Retina (tissue), 1 donor: Measurements from ENCODE around the gene TPH1.
A peak's percentile ranks its signal among the peaks of the same experiment; 100 is the strongest.

Experiments used
- DNase-seq: peaks from one replicate; pipeline ENCODE4 v3.0.0-alpha.2; 2016

Gene TPH1

DNA sequence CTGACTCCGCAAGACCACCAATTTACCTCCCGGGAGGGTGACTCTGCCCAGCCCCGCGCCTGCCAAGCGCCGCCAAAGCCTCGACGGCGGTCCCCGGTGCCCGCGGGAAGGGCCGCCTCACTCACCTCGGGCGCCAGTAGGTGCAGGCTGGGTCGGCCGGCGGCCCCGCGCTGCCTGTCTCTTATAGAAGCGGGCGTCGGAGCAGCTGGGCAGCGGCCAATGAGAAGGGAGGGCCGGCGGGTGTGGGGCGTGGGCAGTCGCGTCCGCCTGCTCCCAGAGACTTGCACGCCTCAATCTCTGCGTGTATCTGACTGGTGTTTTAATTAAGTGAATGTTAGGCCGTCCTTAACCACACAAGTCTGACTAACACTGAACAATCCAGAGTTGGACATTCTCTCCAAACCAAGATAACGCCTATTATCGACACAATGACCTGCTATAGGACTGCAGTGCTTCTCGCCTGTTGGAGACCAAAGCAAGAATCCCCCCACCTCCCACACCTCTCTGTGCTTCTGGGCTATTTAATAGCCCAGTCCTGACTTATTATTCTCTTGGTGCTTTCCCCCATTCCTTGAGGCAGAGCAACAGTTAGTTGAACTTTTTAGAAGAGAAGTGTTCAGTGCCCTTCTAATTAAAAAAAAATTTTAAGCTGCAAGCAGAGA is at the start of gene TPH1:
Gene TPH1 (minus strand): TSS at position 154 of the 662 bp plus-strand sequence. CDS start 5,507 bp downstream, outside the sequence.
- peak; percentile 73 for DNase-seq

DNA sequence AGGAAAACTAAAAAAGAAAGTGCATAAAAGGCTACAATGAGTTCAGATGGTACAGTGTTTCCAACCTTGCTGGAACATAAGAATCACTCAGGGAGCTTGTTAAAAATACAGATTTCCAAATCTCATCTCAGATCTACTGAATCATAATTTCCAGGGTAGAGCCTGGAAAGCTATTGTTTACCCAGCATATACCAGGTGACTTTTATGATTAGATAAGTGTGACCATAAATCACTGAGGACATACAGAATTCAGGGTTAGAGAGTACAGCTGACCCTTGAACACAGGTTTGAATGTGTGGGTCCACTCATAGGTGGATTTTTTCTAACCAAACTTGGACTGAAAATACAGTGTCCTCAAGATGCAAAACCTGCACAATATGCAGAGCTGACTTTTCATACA is 47.9 kb upstream of the TPH1 start:
- no peak for DNase-seq

DNA sequence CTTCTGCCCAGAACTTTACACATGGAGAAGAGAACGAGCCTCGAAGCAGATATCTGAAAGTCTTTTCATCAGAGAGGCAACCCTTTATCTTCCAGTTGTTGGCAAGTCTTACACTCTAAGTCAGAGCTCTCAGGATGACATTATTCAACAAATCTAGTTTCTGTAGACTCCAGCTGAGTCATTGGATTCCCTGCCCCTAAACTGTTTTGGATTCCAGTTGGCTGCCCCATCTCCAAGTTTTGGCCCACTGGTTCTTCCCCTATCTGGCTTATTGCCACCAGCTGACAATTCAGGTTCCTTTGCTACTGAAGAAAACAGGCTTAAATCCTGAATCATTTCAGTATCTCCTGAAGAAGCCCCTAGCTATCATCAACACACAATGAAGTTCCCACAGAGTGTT is 45.7 kb upstream of the TPH1 start:
- no peak for DNase-seq

DNA sequence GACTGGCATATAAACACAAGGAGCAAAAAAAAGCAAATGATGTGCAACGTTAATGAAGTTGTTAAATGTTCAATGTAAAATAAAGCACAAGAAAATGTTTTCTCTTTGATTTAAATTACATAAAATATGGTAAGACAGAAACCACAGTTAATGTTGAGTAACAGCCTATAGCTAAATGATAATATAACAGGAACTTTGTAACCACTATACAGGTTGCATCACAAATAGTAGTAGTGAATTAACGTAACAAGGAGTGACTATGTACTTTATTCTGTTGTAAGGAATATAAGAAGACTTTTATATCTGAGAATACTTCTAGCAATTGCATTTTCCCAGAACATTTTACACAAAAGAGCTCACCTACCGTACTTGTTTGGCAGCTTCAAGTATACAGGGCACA is 42.9 kb upstream of the TPH1 start:
- DNase-seq, result no peak

DNA sequence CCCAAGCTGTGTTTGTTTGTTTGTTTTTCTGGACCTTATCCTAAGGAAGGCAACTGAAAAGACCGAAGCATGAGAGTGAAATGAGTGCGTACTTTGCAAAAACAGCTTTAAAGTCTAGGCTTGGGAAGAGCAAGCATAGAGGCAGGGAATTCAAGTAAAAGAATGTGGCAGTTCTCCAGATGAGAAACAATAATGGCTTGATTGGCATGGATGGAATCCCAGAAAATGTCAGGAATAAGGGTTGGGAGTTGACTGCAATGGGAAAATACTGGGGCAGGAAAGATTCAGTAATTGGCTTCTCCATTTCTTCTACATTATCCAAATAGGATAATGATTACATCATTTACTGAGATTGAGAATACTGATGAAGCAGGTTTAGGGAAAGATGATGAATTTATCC is 42.3 kb upstream of the TPH1 start:
- DNase-seq, result no peak

DNA sequence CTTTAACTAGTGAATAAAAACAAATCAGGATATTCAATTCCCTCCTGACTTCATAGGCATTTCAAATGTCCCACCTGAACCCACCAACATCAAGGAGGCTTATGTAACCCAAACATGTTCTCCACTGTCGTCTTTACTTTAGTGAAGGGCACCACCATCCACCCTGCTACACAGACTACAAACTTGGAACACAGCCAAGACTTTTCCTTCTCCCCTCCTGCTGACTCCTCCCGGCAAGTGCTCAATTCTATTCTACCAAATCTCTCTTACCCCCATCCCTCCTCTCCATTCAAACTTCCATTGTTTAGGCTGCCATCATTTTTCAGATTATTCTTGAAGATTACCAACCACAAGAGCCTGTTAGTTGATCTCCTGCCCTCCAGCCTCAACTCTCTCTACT is 35.5 kb upstream of the TPH1 start:
- DNase-seq, result no peak

DNA sequence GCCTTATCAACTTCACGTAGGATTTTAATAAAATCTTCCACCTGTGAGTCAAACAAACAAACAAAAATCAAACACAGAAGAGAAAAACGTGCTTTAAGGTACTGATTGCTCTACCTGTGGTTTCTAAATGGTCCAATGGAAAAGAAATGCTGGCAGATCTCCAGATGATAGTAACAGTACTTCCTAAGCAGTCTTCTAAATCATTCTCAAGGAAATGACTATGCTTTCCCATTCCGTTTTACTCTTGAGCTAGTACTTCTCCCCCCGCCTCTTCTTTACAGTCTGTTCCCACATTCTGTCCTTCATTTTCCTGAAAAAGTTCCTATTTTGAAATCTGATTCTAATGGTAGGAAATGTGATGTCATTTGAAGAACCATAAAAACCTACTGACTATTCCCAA is 34.4 kb upstream of the TPH1 start:
- DNase-seq, result no peak

DNA sequence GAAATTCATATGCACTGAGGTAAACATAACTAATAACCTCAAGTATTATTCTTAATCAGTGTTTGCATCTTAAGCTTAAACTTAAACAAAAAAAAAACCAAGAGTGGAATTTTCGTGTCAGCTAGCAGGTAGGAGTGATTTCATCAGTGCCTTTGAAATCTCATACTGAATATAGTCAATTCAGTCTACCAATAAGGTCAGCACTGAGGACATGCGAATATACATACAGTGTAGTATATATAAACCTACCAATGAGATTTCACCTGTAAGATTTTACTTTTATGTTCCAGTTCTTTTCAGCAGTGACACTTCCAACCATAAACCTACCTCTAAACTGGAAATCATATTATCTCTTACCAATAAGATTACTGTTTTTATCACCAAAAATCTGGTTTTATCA is 32.8 kb upstream of the TPH1 start:
- no peak for DNase-seq

DNA sequence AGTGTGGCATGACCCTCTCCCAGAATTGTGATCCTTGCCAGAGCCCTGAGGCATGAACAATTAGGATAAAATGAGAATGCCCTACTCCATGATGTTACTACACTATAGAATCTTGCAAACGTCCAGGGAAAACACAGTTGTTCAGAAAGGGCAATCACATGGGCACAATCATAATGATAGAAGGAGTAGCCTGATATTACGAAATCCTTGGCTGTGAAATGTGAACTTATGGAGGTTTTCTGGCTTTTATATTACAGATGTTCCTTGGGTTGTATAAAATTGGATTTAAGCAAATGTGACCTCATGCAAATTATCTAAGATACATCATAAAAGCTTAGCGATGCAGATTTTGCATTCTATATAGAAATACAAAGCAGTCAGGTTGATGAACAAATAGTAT is 29.4 kb upstream of the TPH1 start:
- no peak for DNase-seq

DNA sequence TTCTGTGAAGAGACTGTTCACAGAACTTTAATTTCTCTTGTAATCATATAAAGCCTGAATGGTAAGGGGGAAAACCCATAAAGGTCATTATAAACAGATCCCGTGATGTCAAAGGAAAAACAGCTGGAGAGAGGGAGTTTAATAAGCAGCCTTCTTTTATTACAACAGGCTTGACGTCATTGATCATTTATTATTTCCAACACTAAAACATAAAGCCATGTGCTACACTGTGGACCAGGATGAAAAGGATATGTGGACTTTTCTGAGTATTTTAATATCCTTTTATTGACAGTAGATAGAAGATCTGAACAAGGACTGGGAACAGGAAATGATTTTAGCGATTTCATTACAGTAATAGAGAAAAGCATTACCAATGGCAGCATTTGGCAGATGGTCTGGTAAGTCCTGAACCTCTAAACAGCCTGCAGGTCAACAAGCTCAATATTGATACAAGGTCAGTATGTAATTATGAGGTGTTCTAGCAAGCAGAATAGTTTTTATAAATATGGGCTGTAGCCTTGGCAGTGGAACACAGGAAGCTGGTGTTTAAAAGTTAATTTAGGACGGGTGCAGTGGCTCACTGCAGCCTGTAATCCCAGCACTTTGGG is 25.1 kb upstream of the TPH1 start:
- no peak for DNase-seq

DNA sequence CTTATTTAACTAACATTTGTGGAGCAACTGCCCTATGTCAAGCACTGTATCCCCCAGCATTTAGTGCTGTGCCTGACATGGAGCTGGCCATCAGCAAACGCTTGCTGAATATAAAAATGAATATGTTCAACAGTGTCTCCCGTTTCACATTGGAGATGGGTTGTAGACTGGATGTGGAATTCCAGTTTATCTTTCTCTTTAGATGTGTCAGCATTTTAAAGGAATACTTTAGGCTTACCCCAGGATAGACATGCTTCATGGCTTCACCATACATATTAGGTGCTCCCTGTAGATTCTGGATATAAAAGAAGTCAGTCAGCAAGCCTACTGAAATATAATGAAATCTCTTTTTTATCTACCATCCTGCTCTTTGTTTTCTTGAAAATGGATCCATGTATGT is 21.3 kb upstream of the TPH1 start:
- DNase-seq, result no peak

DNA sequence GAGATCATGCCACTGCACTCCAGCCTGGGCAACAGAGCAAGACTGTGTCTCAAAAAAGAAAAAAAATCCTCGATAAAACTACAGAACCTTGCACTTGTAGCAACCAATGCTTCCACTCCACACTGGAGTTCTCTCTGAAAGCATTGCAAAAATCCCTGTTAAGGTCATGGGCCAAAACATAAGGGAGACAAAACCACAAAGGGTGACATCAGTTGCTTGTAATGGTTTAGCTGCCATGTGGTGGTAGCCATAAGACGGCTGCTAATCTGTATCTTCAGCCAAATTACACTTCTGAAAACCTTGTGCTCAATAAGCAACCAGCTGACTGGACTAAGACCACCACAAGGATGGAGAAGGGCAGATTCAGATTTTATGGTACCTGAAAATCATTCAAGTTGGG is 20.6 kb upstream of the TPH1 start:
- no peak for DNase-seq

DNA sequence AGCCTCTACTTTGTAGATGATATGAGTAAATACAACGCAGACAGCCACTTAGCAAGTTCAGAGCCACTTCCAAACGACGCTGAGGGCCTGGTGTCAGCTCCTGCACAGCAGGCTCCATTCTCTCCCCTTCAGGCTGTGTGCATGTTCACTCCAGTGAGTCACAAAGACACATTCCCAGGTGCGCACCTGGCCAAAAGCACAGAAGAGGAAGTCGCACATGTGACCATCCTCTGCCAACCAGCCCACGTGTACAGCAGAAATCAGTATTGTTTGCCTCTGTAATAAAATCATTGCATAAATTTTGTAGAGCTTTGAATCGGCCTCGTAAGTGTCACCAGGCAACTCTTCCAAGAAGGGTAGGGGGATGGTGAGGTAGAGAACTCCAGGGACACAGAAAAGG is 19.5 kb upstream of the TPH1 start:
- DNase-seq, result no peak

DNA sequence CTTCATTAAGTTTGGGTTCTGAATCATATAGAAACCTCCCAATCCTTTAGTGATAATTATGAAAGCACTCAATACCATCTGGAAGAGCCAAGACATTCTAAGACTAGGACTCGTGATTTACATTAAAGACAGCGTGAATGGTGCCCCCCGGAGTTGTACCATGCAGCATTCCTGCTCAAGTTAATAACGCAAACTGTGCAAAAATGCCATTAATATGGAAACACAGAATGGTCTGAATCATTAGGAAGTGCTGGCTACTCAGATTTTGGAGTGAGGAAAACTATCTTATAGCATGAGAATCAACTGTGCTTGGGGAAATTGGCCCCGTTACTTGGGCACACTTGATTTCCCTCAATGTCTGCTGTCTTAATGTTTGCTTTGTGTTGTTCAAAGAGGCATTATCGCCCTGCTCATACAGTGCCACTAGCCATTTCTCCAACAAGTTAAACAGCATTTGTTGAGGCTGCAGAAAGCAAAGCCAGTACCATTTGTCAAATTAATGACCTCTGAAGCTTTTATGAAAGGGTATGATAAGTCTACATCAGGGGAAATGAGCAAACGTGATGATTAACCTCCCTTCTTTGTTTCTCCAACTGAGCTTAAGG is 18.5 kb upstream of the TPH1 start:
- DNase-seq, result no peak

DNA sequence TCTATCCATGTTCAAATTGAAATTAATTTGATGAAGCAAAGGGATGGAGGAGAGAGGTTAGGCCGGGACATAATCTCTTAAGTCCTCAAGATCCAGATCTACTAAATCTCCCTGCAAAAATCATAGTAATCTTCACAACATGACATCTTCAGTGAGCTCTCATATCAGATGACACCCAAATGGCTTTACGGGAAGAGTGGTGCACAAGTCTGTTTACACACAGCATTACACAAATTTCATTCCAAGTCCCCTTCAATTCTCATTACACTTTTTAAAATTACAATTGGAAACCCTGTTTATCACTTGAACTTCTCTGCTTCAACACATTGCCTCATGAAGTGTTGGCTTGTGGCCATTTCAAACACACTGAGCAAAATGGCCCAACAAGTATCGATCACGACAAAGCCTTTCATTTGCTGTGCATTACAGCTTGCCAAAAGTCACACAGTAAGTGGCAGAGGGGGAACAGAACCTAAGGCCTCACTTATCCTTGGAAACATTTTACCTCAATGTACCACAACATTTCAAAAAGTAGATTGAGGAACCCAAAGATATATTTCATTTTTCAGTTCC is 17.9 kb upstream of the TPH1 start:
- DNase-seq, result no peak

DNA sequence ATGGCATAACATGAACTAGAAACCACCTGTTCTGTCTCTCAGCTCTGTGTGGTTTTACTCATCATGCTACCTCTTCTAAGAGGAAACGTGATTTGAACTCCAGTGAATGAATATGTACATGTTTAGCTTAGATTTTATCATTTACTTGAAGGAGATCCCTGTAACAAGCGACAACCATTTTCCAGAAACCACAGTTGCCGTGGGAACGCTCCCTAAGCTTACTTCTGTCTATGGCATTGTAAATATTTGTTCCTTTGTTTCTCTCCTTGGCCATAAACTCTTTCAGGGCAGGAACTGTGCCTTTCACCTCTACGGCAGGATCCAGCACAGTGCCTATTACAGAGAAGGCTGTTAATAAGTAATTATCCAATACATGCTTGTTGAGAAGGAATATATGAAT is 17.1 kb upstream of the TPH1 start:
- no peak for DNase-seq

DNA sequence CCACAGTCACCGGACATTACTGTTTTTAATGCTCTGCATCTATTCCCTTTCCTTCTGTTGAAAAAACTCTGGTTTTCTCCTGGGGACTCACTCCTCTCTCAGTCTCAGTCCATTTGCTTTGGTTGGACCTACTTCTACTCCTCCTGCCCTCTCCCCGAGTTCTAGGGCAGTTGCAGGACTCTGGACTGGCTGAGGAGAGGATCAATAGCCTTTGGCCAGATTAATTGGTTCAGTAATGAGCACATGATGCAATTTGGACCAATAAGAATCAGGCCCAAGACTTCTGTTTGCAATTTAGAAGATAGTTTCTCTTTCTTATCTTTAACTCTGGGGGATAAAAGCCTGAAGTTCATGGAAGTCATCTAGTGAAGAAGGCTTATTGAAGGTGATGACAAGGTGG is 15.3 kb upstream of the TPH1 start:
- DNase-seq, result no peak

DNA sequence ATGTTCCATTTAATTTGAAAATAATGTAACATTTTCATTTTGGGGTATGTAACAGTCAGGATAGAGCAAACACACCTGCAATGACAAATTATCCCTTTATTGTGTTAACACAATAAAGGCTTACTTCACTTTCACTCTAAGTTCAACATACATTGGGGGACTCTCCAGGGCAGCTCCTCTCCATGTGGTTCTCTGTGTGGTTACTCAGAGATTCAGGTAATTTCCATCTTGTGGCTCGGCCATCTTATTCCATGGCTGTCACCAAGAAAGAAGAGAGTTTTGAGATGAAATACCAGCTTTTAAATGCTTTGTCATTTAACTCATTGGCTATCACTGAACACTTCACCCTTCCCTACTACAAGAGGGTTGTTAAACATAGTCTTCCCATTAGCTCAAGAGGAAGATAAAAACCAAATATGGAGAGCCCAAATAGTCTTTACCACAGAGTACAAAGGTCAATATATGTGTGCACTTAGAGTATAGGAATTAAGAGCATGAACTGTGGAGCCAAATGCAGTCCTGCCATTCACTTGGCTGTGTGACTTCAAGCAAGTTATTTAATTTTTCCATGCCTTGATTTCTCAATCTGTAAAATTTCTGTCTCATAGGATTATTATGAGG is 10.6 kb upstream of the TPH1 start:
- no peak for DNase-seq

DNA sequence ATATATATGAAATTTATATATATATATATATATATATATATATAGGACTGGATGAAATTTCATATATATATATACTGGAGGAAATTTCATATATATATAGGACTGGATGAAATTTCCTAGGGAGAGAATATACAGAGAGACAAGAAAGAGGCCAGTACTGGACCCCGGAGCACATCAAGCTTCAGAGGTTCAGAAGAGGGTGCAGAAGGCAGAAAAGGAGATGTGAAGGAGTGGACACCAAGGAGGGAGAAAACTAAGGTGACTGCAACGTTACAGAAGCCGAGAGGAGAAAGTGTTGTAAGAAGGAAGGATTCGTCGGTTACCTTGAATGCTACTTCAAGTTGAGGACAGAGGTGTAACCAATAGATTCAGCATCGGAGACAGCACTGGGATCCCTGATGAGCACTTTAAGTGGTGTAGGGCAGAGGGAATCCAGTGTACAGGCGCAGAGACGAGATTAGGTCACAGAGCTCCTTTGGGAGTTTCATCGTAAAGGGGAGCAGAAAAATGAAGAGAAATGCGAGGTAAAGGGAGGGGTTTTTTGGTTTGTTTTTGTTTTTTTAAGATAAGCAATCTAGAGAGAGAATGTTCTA is 8.5 kb upstream of the TPH1 start:
- DNase-seq, result no peak

DNA sequence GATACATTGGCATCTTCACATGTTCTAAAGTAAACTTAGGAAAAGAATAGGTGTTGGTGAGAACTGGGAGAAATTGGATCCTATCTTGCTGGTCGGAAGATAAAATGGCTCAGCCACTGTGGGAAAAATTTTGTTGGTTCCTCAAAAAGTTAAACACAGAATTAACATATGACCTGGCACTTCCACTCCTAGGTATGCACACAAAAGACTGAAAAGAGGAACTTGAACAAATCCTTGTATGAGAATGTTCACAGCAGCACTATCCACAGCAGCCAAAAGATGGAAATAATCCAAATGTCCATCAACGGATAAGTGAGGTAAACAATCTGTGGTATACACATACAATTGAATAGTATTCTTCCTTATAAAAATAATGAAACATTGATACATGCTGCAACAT is 4.8 kb upstream of the TPH1 start:
- no peak for DNase-seq

DNA sequence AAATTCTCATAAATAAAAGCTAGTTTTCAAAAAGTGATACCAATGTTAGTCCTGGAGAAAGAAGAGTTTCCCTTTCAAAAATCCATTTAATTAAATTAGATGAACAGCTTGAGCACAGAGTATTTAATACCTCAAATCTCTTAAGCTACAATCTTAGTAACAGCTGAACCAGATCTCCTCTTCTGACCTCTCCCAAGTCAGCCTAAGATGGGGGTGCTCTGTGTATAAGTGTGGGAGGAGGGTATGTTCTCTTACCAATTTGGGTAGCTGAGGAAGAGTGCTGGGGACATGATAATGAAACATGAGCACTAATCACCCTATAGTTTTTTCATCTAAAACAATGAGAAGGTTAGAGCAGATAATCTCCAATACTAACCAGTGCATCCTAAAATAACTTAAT is 9.6 kb downstream of the TPH1 start:
- no peak for DNase-seq

DNA sequence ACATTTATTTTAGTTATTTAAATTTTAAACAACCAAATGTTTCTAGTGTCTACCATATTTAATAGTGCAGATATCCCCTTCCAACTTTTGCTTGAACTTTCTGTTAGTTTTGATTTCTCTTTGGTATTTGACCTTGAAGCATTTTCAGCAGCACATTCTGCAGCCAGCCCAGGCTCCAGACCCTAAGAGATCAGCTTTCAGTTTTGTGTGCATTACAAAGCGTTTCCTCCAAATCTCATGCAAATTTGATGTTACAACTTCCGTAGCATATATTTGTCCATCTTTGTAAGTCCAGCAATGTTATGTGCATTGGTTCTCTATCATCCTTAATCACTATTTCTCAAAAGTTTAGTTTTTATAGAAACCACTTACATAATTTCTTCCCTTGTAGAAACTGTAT is 18.6 kb downstream of the TPH1 start:
- DNase-seq, result no peak

DNA sequence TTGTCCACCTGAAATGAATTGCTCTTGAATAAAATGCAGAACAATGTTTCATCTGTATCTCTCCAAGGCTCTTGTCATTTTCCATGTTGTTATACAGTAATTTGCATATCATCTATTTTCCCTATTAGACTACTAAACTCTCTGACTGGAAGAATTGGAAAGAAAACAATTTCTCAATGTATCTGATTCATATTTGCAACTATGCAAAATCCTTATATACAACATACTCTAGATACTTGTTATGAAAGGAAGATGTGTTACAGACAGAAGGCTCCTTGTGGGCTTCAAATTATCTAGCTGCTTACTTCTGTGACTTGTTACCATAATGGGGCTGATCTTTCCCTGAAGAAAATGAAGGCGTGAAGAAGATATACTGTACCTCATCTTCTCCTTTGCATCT is 23.6 kb downstream of the TPH1 start:
- DNase-seq, result no peak

DNA sequence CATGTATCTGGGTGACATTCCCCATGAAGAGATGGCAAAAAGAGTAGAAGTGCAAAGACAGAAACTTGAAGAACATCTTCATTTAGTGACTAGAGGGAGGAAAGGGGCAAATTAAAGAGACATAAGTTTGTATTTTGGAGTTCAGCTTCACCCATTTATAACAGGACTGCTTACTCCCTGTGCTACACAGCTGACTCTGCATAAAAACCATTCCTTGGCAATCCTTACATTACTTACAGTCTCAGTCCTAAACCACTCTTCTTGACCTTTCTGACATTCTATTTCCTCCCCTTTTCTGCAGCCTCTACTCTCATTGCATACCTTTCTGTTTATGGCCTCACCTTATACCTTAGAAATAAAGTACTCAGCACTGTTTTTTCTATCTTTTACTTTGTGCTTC is 26.4 kb downstream of the TPH1 start:
- no peak for DNase-seq
